ENCODE measurements around the gene CENPQ.

DNA sequence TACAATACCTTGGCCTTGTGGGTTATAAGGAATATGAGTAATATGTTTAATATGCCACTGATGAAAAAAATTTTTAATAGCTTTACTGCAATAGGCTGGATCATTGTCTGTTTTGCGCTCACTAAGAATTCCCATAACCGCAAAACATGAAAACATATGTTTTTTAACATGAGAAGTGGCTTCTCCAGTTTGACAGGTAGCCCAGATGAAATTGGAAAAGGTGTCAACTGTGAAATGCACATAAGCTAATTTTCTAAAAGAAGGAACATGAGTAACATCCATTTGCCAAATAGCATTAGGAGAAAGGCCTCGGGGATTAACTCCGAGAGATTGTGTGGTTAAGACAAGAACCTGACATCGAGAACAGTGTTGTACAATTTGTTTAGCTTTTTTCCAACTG, 41.5 kb downstream of the CENPQ start:
- TF ChIP-seq, protein P1, sequence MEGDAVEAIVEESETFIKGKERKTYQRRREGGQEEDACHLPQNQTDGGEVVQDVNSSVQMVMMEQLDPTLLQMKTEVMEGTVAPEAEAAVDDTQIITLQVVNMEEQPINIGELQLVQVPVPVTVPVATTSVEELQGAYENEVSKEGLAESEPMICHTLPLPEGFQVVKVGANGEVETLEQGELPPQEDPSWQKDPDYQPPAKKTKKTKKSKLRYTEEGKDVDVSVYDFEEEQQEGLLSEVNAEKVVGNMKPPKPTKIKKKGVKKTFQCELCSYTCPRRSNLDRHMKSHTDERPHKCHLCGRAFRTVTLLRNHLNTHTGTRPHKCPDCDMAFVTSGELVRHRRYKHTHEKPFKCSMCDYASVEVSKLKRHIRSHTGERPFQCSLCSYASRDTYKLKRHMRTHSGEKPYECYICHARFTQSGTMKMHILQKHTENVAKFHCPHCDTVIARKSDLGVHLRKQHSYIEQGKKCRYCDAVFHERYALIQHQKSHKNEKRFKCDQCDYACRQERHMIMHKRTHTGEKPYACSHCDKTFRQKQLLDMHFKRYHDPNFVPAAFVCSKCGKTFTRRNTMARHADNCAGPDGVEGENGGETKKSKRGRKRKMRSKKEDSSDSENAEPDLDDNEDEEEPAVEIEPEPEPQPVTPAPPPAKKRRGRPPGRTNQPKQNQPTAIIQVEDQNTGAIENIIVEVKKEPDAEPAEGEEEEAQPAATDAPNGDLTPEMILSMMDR (IDR thresholded peaks at IDR 0.05; ENCODE audit: borderline replicate concordance, extremely low read depth, low read length, poor library complexity, severe bottlenecking), result no peak
- no peak for TF ChIP-seq EZH2 (IDR thresholded peaks at IDR 0.05; ENCODE audit: borderline replicate concordance, low read depth, low read length, severe bottlenecking)

All from DND-41 (cell line).